Endodermal cell (in vitro differentiated cells): ENCODE results near the gene LAG3. TPM values are rescaled to one million over a fixed set of nuclear protein-coding genes. Genes with fewer than 3 reads are reported as not detected.
A peak's percentile ranks its signal among the peaks of the same experiment; 100 is the strongest.

Source experiments
- DNase-seq: peaks from one replicate; pipeline ENCODE4 v3.0.0-alpha.2; 2017
- H3K27ac ChIP-seq: 2 replicates; pipeline ENCODE4 v1.5.1; 2013; ENCODE audit warnings: mild to moderate bottlenecking, low read depth, low read length, moderate library complexity
- H3K27me3 ChIP-seq: 2 replicates; pipeline ENCODE4 v1.6.1; 2013; ENCODE audit warnings: mild to moderate bottlenecking, low read length, moderate library complexity; ENCODE audit not compliant: insufficient read depth, control insufficient read depth, poor library complexity, severe bottlenecking
- H3K36me3 ChIP-seq: 2 replicates; pipeline ENCODE4 v1.7.0; 2013; ENCODE audit warnings: mild to moderate bottlenecking, low read length, moderate library complexity; ENCODE audit not compliant: control insufficient read depth, insufficient read depth
- H3K4me1 ChIP-seq: one replicate; pipeline ENCODE4 v1.7.0; 2013; ENCODE audit warnings: low read length; ENCODE audit not compliant: control insufficient read depth, insufficient read depth
- H3K4me3 ChIP-seq: 2 replicates; pipeline ENCODE4 v1.5.1; 2013; ENCODE audit warnings: mild to moderate bottlenecking, low read length, moderate library complexity
- H3K9ac ChIP-seq: 2 replicates; pipeline ENCODE4 v1.6.1; 2013; ENCODE audit warnings: mild to moderate bottlenecking, low read length, moderate library complexity; ENCODE audit not compliant: poor library complexity, severe bottlenecking; ENCODE audit errors: extremely low read depth
- H3K9me3 ChIP-seq: 2 replicates; pipeline ENCODE4 v1.6.1; 2013; ENCODE audit warnings: mild to moderate bottlenecking, low read length, moderate library complexity; ENCODE audit not compliant: control insufficient read depth
- H3K27ac Mint-ChIP-seq: 2 replicates; pipeline ENCODE4 v1.8.0; 2020; ENCODE audit warnings: mixed read lengths
- H3K27me3 Mint-ChIP-seq: 2 replicates; pipeline ENCODE4 v1.8.0; 2021; ENCODE audit warnings: mild to moderate bottlenecking, mixed read lengths; ENCODE audit not compliant: insufficient read depth
- H3K36me3 Mint-ChIP-seq: 2 replicates; pipeline ENCODE4 v1.8.0; 2020; ENCODE audit warnings: low read depth, mixed read lengths
- H3K4me1 Mint-ChIP-seq: 2 replicates; pipeline ENCODE4 v1.8.0; 2020; ENCODE audit warnings: mixed read lengths
- H3K4me3 Mint-ChIP-seq: 2 replicates; pipeline ENCODE4 v1.8.0; 2020; ENCODE audit warnings: mild to moderate bottlenecking, moderate library complexity, mixed read lengths
- H3K9me3 Mint-ChIP-seq: 2 replicates; pipeline ENCODE4 v1.8.0; 2020; ENCODE audit warnings: mild to moderate bottlenecking, mixed read lengths
- WGBS, 2 experiments: methylation state at CpG; one replicate each; pipeline versions ENCODE4 v1.1.5 to v1.1.7; 2013; ENCODE audit warnings: missing lambda C conversion rate in 2 of 2, mixed read lengths in 1 of 2; ENCODE audit not compliant: insufficient coverage in 1 of 2, insufficient read length in 1 of 2; 5-methylcytosine and 5-hydroxymethylcytosine counted together
- total RNA-seq, 2 donors: library from RNA; stranded (reverse); fragmentation: NEBNext Ultra II Directional in 1 of 2; extraction: Animal tissue kit (Norgen Biotek cat#: 25700) in 1 of 2; gene quantifications; 2 replicates in 1 of 2; 3 replicates in 1 of 2; pipeline ENCODE4 v1.2.1, GENCODE V29; 2021
- TF ChIP-seq, protein P1 (sequence below): fragments of 200-600 bp; sonication (generic); conservative IDR thresholded peaks from 2 replicates; pipeline ENCODE4 v1.5.0; 2021; ENCODE audit warnings: antibody characterized with exemption, mild to moderate bottlenecking

The LAG3 gene
- total RNA-seq, 2 donors from 2014 or later: 1.9 to 7.3 TPM

DNA sequence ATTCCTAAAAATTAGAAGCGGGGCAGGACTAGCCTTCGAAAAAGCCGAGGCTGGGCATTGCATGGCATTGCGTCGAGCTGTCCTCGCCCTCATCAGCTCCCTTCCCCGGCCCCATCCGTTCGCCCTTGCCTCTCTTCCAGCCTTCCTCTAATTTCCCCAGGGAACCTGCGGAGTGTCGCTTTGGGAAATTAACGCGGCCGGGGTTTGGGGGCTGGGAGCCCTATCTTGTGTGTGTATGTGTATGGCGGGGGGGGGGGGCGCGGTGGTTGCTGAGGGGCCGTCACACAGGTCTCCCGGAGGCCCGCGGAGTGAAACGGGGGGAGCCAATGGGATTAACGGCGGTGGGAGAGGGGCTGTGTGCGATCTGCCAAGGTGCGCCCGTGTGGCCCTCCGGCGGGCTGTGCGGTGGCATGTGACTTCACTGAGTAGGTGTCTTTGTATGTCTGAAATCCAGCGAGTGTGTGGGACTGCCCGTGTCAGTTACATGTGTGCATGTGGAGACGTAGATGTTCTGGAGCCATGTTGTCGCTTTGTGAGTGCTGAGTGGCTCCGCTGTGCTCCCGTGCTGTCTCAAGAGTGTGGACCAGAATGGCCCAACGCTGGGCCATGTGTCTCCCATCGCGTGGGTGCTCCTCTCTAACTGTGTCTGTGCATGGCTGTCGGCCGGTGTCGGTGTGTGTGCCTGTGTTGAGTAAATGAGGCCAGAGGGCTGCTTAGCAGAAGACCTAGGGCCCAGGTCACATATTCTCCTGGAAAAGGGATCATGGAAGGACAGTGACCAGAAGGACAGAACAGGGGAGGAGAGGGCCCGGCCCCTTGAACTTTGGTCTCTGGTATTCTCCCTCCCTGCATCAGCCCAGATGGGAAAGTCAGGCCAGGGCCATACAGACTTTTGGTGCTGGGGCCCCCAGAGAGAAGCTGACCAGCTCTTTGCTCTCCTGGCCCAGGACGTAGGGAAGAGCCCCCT, 4.7 kb upstream of the LAG3 start:
- peak overlapping the region; percentile 82 for H3K9ac ChIP-seq
- H3K27me3 ChIP-seq: peaks cover 3% of the 10 kb centered on the region
- WGBS, 2 experiments: 2 to 3% methylated on average over 22 to 36 of the region's 44 CpGs
- H3K27ac Mint-ChIP-seq: peak overlapping the region; percentile 91
- H3K9me3 Mint-ChIP-seq: no peaks in the 10 kb centered on the region
- H3K27ac ChIP-seq: peak overlapping the region; percentile 21
- peaks cover 15% of the 10 kb centered on the region for H3K4me1 ChIP-seq
- peaks cover 43% of the 10 kb centered on the region for H3K4me1 Mint-ChIP-seq
- peak overlapping the region; percentile 82 for H3K4me3 Mint-ChIP-seq
- TF ChIP-seq, protein P1, sequence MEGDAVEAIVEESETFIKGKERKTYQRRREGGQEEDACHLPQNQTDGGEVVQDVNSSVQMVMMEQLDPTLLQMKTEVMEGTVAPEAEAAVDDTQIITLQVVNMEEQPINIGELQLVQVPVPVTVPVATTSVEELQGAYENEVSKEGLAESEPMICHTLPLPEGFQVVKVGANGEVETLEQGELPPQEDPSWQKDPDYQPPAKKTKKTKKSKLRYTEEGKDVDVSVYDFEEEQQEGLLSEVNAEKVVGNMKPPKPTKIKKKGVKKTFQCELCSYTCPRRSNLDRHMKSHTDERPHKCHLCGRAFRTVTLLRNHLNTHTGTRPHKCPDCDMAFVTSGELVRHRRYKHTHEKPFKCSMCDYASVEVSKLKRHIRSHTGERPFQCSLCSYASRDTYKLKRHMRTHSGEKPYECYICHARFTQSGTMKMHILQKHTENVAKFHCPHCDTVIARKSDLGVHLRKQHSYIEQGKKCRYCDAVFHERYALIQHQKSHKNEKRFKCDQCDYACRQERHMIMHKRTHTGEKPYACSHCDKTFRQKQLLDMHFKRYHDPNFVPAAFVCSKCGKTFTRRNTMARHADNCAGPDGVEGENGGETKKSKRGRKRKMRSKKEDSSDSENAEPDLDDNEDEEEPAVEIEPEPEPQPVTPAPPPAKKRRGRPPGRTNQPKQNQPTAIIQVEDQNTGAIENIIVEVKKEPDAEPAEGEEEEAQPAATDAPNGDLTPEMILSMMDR: no peak
- peak overlapping the region; percentile 94 for H3K4me3 ChIP-seq
- peak; percentile 77 for DNase-seq
- peaks cover 26% of the 10 kb centered on the region for H3K36me3 ChIP-seq
- H3K27me3 Mint-ChIP-seq: peaks cover 22% of the 10 kb centered on the region
- H3K9me3 ChIP-seq: no peaks in the 10 kb centered on the region
- H3K36me3 Mint-ChIP-seq: peaks cover 27% of the 10 kb centered on the region

DNA sequence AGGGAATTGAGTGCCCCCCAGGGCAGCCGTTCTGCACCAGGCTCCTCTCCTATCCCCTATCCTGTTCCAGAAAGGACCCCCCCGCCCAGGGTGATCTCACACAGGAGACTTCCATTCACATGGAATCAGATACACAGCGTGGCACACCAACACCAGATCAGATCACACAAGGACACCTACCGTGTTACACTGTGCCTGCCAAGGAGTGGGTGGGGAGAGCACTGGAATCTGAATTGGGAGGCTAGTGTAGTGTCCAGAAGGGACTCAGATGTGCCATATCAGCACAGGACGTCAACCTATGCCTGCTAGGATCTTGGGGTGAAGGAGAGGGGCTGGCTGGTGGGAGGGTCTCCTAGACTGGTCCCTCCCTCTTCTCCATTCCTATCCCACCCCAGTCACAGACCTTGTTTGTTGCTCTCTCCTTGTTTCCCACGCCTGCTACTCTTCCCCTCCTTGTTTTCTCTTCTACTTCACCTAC, 3.8 kb upstream of the LAG3 start:
- Mint-ChIP-seq H3K36me3 (peaks cover 29% of the 10 kb centered on the region), H3K27me3 (peaks cover 30% of the 10 kb centered on the region), H3K4me3 (peak overlapping the region; percentile 82), H3K27ac (peak overlapping the region; percentile 73), H3K9me3 (no peaks in the 10 kb centered on the region), H3K4me1 (peaks cover 46% of the 10 kb centered on the region)
- TF ChIP-seq, protein P1: no peak
- peak overlapping the region; percentile 94 for H3K4me3 ChIP-seq
- WGBS, 2 experiments: 15% methylated on average over 6 of the region's 6 CpGs; no CpG with 5 or more reads in 1 of the 2 experiments
- DNase-seq: no peak
- no peaks in the 10 kb centered on the region for H3K9me3 ChIP-seq
- H3K27ac ChIP-seq: peak overlapping the region; percentile 95
- H3K9ac ChIP-seq: peak overlapping the region; percentile 28
- H3K36me3 ChIP-seq: peaks cover 26% of the 10 kb centered on the region
- peaks cover 11% of the 10 kb centered on the region for H3K4me1 ChIP-seq
- peaks cover 11% of the 10 kb centered on the region for H3K27me3 ChIP-seq

DNA sequence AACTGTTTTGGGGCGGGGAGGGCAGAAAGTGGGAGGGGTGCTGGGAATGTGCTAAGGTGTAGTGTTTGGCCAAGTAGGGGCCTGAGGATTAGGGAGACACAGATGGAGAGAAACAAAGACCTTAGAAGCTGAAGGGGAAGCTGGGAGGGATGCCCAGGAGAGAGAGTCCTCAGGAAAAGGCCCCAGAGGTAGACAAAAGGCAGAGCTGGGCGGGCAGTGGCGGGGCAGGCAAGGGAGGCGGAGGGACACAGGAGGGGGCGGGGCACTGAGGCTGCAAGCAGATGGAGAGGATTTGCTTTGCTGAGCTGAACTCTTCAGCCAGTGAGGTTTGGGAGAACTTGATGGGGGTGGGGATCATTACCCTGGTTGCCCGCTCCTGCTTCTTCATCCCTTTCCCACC, 3.3 kb upstream of the LAG3 start:
- H3K9me3 Mint-ChIP-seq: no peaks in the 10 kb centered on the region
- TF ChIP-seq, protein P1: no peak
- H3K36me3 Mint-ChIP-seq: peaks cover 29% of the 10 kb centered on the region
- H3K36me3 ChIP-seq: peaks cover 26% of the 10 kb centered on the region
- peaks cover 41% of the 10 kb centered on the region for H3K4me1 Mint-ChIP-seq
- H3K27me3 Mint-ChIP-seq: peaks cover 33% of the 10 kb centered on the region
- peak overlapping the region; percentile 94 for H3K4me3 ChIP-seq
- H3K4me1 ChIP-seq: peaks cover 8% of the 10 kb centered on the region
- peak; percentile 96 for DNase-seq
- H3K27me3 ChIP-seq: peaks cover 11% of the 10 kb centered on the region
- peak overlapping the region; percentile 82 for H3K4me3 Mint-ChIP-seq
- H3K9ac ChIP-seq: peak overlapping the region; percentile 28
- peak overlapping the region; percentile 73 for H3K27ac Mint-ChIP-seq
- H3K27ac ChIP-seq: peak overlapping the region; percentile 95
- no peaks in the 10 kb centered on the region for H3K9me3 ChIP-seq
- 31 to 36% methylated on average over 2 to 6 of the region's 6 CpGs for WGBS, 2 experiments
